Loucy (cell line): ENCODE measurements around the gene THEMIS.

Experiments used
- H2AFZ ChIP-seq: fragments of 200-600 bp; sonication (generic); 2 replicates; pipeline ENCODE4 v1.6.0; 2016; ENCODE audit warnings: antibody characterized with exemption, mild to moderate bottlenecking, low read length, moderate library complexity
- H3F3A ChIP-seq: fragments of 200-600 bp; 2 replicates; pipeline ENCODE4 v1.6.0; 2016; ENCODE audit warnings: antibody characterized with exemption, low read depth, mild to moderate bottlenecking
- H3K27me3 ChIP-seq: fragments of 200-600 bp; sonication (generic); 2 replicates; pipeline ENCODE4 v1.6.1; 2014; ENCODE audit warnings: low read length, mild to moderate bottlenecking; ENCODE audit not compliant: insufficient read depth, poor library complexity, severe bottlenecking
- H3K36me3 ChIP-seq: fragments of 200-600 bp; sonication (generic); 2 replicates; pipeline ENCODE4 v1.6.1; 2016; ENCODE audit warnings: low read length; ENCODE audit not compliant: insufficient read depth
- H3K4me1 ChIP-seq: fragments of 200-600 bp; sonication (generic); 2 replicates; pipeline ENCODE4 v1.5.1; 2014; ENCODE audit warnings: low read length, mild to moderate bottlenecking; ENCODE audit not compliant: insufficient read depth, poor library complexity, severe bottlenecking
- H3K4me2 ChIP-seq: fragments of 200-600 bp; sonication (generic); 2 replicates; pipeline ENCODE4 v1.6.0; 2014; ENCODE audit warnings: antibody characterized with exemption, low read length, low read depth, mild to moderate bottlenecking; ENCODE audit not compliant: poor library complexity, severe bottlenecking
- H3K4me3 ChIP-seq: fragments of 200-600 bp; sonication (generic); 2 replicates; pipeline ENCODE4 v1.5.1; 2014; ENCODE audit warnings: low read length, mild to moderate bottlenecking, mixed read lengths; ENCODE audit not compliant: poor library complexity, severe bottlenecking
- H3K79me2 ChIP-seq: fragments of 200-600 bp; sonication (generic); 2 replicates; pipeline ENCODE4 v1.6.1; 2014; ENCODE audit warnings: low read length; ENCODE audit not compliant: insufficient read depth
- H3K9ac ChIP-seq: fragments of 200-600 bp; sonication (generic); 2 replicates; pipeline ENCODE4 v1.6.0; 2014; ENCODE audit warnings: mild to moderate bottlenecking, low read depth, low read length, moderate library complexity; ENCODE audit not compliant: poor library complexity, severe bottlenecking
- H3K9me2 ChIP-seq: fragments of 200-600 bp; sonication (generic); replicated peaks from 2 replicates; pipeline ENCODE4 v1.6.1; 2016; ENCODE audit warnings: low read depth, low read length, mixed read lengths
- H3K9me3 ChIP-seq: fragments of 200-600 bp; sonication (generic); 2 replicates; pipeline ENCODE4 v1.6.1; 2014; ENCODE audit warnings: mild to moderate bottlenecking, antibody characterized with exemption, low read length, low read depth; ENCODE audit not compliant: insufficient read depth
- H4K20me1 ChIP-seq: fragments of 200-600 bp; sonication (generic); 2 replicates; pipeline ENCODE4 v1.6.0; 2014; ENCODE audit warnings: antibody characterized with exemption, low read length, mild to moderate bottlenecking; ENCODE audit not compliant: insufficient read depth, poor library complexity, severe bottlenecking
- EZH2phosphoT487 ChIP-seq: fragments of 200-600 bp; IDR thresholded peaks from 2 replicates; pipeline ENCODE4 v1.6.1; 2018; ENCODE audit warnings: antibody characterized with exemption, mild to moderate bottlenecking, moderate library complexity, borderline replicate concordance
- TF ChIP-seq, protein P1 (sequence below): fragments of 200-600 bp; sonication (generic); conservative IDR thresholded peaks from 2 replicates; pipeline ENCODE4 v1.5.1; 2014; ENCODE audit warnings: mild to moderate bottlenecking, antibody characterized with exemption, low read length

THEMIS gene

DNA sequence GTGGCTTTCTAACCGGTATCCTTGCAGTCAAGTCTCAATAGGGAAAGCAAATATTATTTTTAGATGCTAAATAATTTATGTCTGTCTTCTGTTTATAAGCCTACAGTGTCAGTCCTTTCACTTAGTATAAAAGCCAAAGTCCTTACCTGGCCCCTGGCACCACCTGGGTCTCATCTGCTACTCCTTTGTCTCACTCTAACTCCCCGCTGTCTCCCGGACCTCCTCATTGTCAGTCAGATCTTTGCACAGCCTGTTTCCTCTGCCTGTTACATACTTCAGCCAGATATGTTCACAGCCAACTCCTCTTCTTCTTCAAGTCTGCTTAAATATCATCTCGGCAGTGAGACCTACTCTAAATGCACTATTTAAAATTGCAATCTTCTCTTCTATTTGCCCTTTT lies 84.2 kb downstream of the THEMIS start:
- Histone ChIP-seq H3K4me3 (no peak overlapping the region), H3F3A (no peaks in the 10 kb centered on the region), H3K9me2 (no peaks in the 10 kb centered on the region), H4K20me1 (no peaks in the 10 kb centered on the region), H3K9ac (no peak overlapping the region), H2AFZ (no peak overlapping the region), H3K79me2 (peaks cover 57% of the 10 kb centered on the region), H3K4me1 (peaks cover 27% of the 10 kb centered on the region), H3K36me3 (peaks cover 44% of the 10 kb centered on the region), H3K27me3 (no peaks in the 10 kb centered on the region), H3K4me2 (no peak overlapping the region), H3K9me3 (0 out of 2 replicates have a peak, but pooled peaks cover 4% of the 10 kb centered on the region)
- TF ChIP-seq, protein P1, sequence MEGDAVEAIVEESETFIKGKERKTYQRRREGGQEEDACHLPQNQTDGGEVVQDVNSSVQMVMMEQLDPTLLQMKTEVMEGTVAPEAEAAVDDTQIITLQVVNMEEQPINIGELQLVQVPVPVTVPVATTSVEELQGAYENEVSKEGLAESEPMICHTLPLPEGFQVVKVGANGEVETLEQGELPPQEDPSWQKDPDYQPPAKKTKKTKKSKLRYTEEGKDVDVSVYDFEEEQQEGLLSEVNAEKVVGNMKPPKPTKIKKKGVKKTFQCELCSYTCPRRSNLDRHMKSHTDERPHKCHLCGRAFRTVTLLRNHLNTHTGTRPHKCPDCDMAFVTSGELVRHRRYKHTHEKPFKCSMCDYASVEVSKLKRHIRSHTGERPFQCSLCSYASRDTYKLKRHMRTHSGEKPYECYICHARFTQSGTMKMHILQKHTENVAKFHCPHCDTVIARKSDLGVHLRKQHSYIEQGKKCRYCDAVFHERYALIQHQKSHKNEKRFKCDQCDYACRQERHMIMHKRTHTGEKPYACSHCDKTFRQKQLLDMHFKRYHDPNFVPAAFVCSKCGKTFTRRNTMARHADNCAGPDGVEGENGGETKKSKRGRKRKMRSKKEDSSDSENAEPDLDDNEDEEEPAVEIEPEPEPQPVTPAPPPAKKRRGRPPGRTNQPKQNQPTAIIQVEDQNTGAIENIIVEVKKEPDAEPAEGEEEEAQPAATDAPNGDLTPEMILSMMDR: no peak
- TF ChIP-seq EZH2phosphoT487: no peak

DNA sequence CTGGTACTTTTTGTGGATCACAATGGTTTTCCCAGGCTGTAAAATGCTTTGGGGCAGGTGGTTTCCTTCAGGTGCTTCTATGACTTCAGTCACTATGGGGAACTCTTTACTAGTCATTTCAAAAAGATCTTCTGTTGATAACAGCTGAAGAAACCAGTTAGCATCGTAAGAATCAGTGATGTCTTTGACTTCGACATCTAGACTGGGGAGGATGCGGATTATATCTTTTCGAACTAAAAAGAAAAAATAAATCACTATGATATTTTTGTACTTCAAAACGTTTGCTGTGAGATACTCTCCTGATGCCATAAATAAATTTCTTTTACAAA lies 87.2 kb downstream of the THEMIS start:
- H3K4me3 ChIP-seq: no peak overlapping the region
- no peak overlapping the region for H3K9ac ChIP-seq
- no peaks in the 10 kb centered on the region for H3K9me3 ChIP-seq
- H3K9me2 ChIP-seq: no peaks in the 10 kb centered on the region
- H3K4me2 ChIP-seq: no peak overlapping the region
- no peaks in the 10 kb centered on the region for H4K20me1 ChIP-seq
- H3F3A ChIP-seq: no peaks in the 10 kb centered on the region
- H3K4me1 ChIP-seq: peaks cover 28% of the 10 kb centered on the region
- H3K36me3 ChIP-seq: peaks cover 55% of the 10 kb centered on the region; the same call in 1 of the 2 replicates
- H3K27me3 ChIP-seq: no peaks in the 10 kb centered on the region
- peaks cover 78% of the 10 kb centered on the region for H3K79me2 ChIP-seq
- TF ChIP-seq, protein P1: no peak
- no peak for TF ChIP-seq EZH2phosphoT487
- no peak overlapping the region for H2AFZ ChIP-seq

DNA sequence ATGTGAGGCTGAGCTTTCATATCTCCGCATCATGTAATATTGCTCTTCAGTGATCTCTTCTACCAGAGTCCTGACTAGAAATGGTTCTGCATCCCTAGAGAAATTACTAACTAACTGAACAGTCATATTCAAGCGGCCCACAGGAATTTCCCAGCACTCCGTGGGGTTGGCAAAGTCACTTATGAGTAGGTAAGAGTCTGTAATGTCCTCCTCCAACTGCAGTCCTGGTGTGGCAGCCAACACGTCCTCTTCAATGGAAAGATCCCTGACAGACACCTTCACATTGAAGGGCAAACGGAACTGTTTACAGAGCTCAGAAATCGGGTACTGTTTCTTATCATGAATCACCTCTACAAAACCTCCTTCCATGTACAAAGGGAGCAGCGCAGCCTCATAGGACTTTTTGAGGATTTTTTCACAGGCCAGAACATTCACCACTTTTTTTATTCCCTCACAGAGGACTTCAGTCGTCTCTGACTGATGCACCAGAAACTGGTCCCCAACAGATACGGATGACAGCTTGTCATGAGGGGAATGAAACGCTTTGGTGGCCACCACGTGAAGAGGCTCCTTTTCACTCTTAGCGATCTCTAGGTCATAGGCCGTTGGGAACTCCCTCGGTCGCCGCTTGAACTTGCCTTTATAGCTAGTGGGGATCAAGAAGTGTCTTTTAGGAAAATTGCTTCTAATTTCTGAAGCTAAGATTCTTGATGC lies 87.7 kb downstream of the THEMIS start:
- peaks cover 23% of the 10 kb centered on the region for H3K4me1 ChIP-seq
- H3F3A ChIP-seq: no peaks in the 10 kb centered on the region
- no peaks in the 10 kb centered on the region for H3K9me3 ChIP-seq
- no peak overlapping the region for H2AFZ ChIP-seq
- no peak for TF ChIP-seq EZH2phosphoT487
- TF ChIP-seq, protein P1: no peak
- H3K79me2 ChIP-seq: peaks cover 78% of the 10 kb centered on the region
- H3K27me3 ChIP-seq: no peaks in the 10 kb centered on the region
- H4K20me1 ChIP-seq: no peaks in the 10 kb centered on the region
- H3K4me3 ChIP-seq: no peak overlapping the region
- H3K9me2 ChIP-seq: no peaks in the 10 kb centered on the region
- no peak overlapping the region for H3K9ac ChIP-seq
- H3K36me3 ChIP-seq: peaks cover 55% of the 10 kb centered on the region; the same call in 1 of the 2 replicates
- H3K4me2 ChIP-seq: no peak overlapping the region
